Thyroid gland (tissue), 4 donors: Measurements from ENCODE around the gene ODAD4.

Experiments used
- POLR2A ChIP-seq, 2 donors: fragments of 450-650 bp; IDR thresholded peaks; one replicate each; pipeline ENCODE4 v1.6.1; 2017; ENCODE audit warnings: antibody characterized with exemption in 2 of 2, mild to moderate bottlenecking in 2 of 2, moderate library complexity in 1 of 2
- TF ChIP-seq, protein P1 (sequence below), 6 experiments: fragments of 200-600 bp in 3 of 6; fragments of 450-650 bp in 3 of 6; sonication (generic) in 3 of 6; IDR thresholded peaks; one replicate each; pipeline ENCODE4 v1.5.1; 2016 to 2019; ENCODE audit warnings: antibody characterized with exemption in 6 of 6, mild to moderate bottlenecking in 2 of 6, inconsistent platforms in 1 of 6, moderate library complexity in 1 of 6

DNA sequence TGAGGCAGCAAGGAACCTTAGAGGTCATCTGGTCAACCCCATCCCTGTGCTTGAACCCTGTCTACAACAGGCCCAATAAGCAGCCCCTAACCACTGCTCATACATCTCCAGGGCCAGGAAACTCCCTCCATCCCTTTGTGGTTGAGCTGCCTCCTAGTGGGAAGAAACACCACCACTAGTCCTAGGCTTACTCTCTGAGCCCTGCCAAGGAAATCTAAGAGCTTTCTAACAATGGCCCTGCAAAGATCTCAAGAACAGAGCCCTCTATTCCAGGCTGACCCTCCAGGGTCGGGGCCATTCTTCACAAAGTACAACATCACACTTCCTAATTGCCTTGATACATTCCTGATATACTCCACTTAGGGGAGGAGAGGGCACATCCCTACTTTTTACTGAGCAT lies 17.5 kb upstream of the ODAD4 start:
- TF ChIP-seq, protein P1, sequence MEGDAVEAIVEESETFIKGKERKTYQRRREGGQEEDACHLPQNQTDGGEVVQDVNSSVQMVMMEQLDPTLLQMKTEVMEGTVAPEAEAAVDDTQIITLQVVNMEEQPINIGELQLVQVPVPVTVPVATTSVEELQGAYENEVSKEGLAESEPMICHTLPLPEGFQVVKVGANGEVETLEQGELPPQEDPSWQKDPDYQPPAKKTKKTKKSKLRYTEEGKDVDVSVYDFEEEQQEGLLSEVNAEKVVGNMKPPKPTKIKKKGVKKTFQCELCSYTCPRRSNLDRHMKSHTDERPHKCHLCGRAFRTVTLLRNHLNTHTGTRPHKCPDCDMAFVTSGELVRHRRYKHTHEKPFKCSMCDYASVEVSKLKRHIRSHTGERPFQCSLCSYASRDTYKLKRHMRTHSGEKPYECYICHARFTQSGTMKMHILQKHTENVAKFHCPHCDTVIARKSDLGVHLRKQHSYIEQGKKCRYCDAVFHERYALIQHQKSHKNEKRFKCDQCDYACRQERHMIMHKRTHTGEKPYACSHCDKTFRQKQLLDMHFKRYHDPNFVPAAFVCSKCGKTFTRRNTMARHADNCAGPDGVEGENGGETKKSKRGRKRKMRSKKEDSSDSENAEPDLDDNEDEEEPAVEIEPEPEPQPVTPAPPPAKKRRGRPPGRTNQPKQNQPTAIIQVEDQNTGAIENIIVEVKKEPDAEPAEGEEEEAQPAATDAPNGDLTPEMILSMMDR (IDR thresholded peaks at IDR 0.05), result no peak
- no peak for TF ChIP-seq POLR2A (IDR thresholded peaks at IDR 0.05)
